Measurements from ENCODE around the gene SFMBT1.

Gene SFMBT1

GRCh38 chr3:52998771-52999513, 46.9 kb downstream of the SFMBT1 start:
- Histone ChIP-seq H3K9ac (ENCODE audit: low read length) (no peak overlapping the region), H3K4me3 (ENCODE audit: insufficient read depth, low read length, poor library complexity, severe bottlenecking) (no peak overlapping the region), H3K79me2 (ENCODE audit: insufficient read depth, low read length) (peaks cover 23% of the 10 kb centered on the region), H3K36me3 (ENCODE audit: low read length) (no peaks in the 10 kb centered on the region), H3K27me3 (ENCODE audit: low read length) (no peaks in the 10 kb centered on the region), H3K9me3 (ENCODE audit: insufficient read depth, low read length) (no peaks in the 10 kb centered on the region), H4K20me1 (ENCODE audit: low read depth, low read length) (0 out of 2 replicates have a peak, but pooled peaks cover 6% of the 10 kb centered on the region), H3F3A (ENCODE audit: insufficient read depth) (0 out of 2 replicates have a peak, but pooled peaks cover 3% of the 10 kb centered on the region), H2AFZ (ENCODE audit: low read depth, low read length, severe bottlenecking) (no peak overlapping the region), H3K9me2 (replicated peaks; ENCODE audit: insufficient read depth, low read length) (no peaks in the 10 kb centered on the region), H3K4me2 (ENCODE audit: low read depth, low read length, poor library complexity, severe bottlenecking) (no peak overlapping the region), H3K27ac (ENCODE audit: low read depth, low read length) (no peak overlapping the region)
- no peak for TF ChIP-seq EZH2phosphoT487 (conservative IDR thresholded peaks at IDR 0.05; ENCODE audit: low read length)
- no peak for TF ChIP-seq CTCF (IDR thresholded peaks at IDR 0.05; ENCODE audit: insufficient read depth, low read length, poor library complexity, severe bottlenecking)

GRCh38 chr3:52990637-52991036, 55.2 kb downstream of the SFMBT1 start:
- Histone ChIP-seq H3K4me3 (ENCODE audit: insufficient read depth, low read length, poor library complexity, severe bottlenecking) (no peak overlapping the region), H2AFZ (ENCODE audit: low read depth, low read length, severe bottlenecking) (no peak overlapping the region), H3K27me3 (ENCODE audit: low read length) (no peaks in the 10 kb centered on the region), H3K36me3 (ENCODE audit: low read length) (no peaks in the 10 kb centered on the region), H4K20me1 (ENCODE audit: low read depth, low read length) (peaks cover 10% of the 10 kb centered on the region; the same call in 1 of the 2 replicates), H3F3A (ENCODE audit: insufficient read depth) (no peaks in the 10 kb centered on the region), H3K9me3 (ENCODE audit: insufficient read depth, low read length) (no peaks in the 10 kb centered on the region), H3K4me2 (ENCODE audit: low read depth, low read length, poor library complexity, severe bottlenecking) (no peak overlapping the region), H3K27ac (ENCODE audit: low read depth, low read length) (no peak overlapping the region), H3K79me2 (ENCODE audit: insufficient read depth, low read length) (peaks cover 23% of the 10 kb centered on the region), H3K9me2 (replicated peaks; ENCODE audit: insufficient read depth, low read length) (no peaks in the 10 kb centered on the region), H3K9ac (ENCODE audit: low read length) (no peak overlapping the region)
- TF ChIP-seq CTCF (IDR thresholded peaks at IDR 0.05; ENCODE audit: insufficient read depth, low read length, poor library complexity, severe bottlenecking) (no peak), EZH2phosphoT487 (conservative IDR thresholded peaks at IDR 0.05; ENCODE audit: low read length) (no peak)

DNA sequence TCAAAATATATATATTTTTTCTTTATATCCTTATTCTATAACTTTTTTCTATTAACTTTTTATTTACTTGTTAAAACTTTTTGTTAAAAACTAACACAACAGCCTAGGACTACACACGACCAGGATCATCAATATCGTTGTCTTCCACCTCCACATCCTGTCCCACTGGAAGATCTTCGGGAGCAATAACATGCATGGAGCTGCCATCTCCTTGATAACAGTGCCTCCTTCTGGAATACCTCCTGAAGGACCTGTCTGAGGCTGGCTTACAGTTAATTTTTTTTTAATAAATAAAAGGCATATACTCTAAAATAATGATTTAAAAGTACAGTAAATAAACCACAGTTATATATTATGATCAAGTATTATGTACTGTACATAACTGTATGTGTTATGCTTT, 58.9 kb downstream of the SFMBT1 start:
- H3K4me3 ChIP-seq (ENCODE audit: insufficient read depth, low read length, poor library complexity, severe bottlenecking): no peak overlapping the region
- no peak for TF ChIP-seq EZH2phosphoT487 (conservative IDR thresholded peaks at IDR 0.05; ENCODE audit: low read length)
- TF ChIP-seq CTCF (IDR thresholded peaks at IDR 0.05; ENCODE audit: insufficient read depth, low read length, poor library complexity, severe bottlenecking): no peak
- H3K4me2 ChIP-seq (ENCODE audit: low read depth, low read length, poor library complexity, severe bottlenecking): no peak overlapping the region
- H3K79me2 ChIP-seq (ENCODE audit: insufficient read depth, low read length): peaks cover 13% of the 10 kb centered on the region; the same call in 1 of the 2 replicates
- H2AFZ ChIP-seq (ENCODE audit: low read depth, low read length, severe bottlenecking): no peak overlapping the region
- H3K27me3 ChIP-seq (ENCODE audit: low read length): no peaks in the 10 kb centered on the region
- no peak overlapping the region for H3K27ac ChIP-seq (ENCODE audit: low read depth, low read length)
- H3K36me3 ChIP-seq (ENCODE audit: low read length): no peaks in the 10 kb centered on the region
- H3K9ac ChIP-seq (ENCODE audit: low read length): no peak overlapping the region
- H3K9me2 ChIP-seq (replicated peaks; ENCODE audit: insufficient read depth, low read length): no peaks in the 10 kb centered on the region
- 0 out of 2 replicates have a peak, but pooled peaks cover 2% of the 10 kb centered on the region for H3F3A ChIP-seq (ENCODE audit: insufficient read depth)
- H3K9me3 ChIP-seq (ENCODE audit: insufficient read depth, low read length): no peaks in the 10 kb centered on the region
- H4K20me1 ChIP-seq (ENCODE audit: low read depth, low read length): 0 out of 2 replicates have a peak, but pooled peaks cover 3% of the 10 kb centered on the region

Measured in SU-DHL-6 (cell line).